Ovary (tissue), 3 donors: ENCODE results near the gene VEPH1.

Experiments used
- CTCF ChIP-seq, 3 donors: fragments of 450-650 bp in 2 of 3; fragments of 200-600 bp in 1 of 3; IDR thresholded peaks; one replicate each; pipeline versions ENCODE4 v1.5.1 to v1.8.0; 2016 to 2022; ENCODE audit warnings: antibody characterized with exemption in 3 of 3, mild to moderate bottlenecking in 1 of 3
- POLR2A ChIP-seq: fragments of 450-650 bp; IDR thresholded peaks from one replicate; pipeline ENCODE4 v1.6.1; 2017; ENCODE audit warnings: antibody characterized with exemption, mild to moderate bottlenecking, moderate library complexity
- donor health status: DM: no; HTN: no; CAD: no.

DNA sequence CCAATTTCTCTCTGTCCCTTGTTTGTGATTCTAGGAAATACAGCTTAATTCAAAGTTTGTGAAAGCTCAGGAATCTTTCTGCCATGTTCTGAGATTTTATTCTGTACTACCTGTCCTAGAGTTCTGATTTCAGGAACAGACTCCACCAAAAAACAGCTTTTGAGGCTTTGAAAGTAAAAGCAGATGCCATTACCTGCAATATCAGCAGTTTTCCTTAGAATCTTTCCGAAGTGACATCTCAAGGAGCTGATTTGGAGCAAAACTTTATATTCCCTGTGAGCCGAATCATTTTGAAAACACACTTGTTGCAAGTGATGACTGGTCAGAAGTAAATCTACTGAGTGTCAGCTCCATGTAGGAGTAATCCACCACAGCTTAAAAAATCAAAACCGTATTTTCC, 284.0 kb downstream of the VEPH1 start:
- TF ChIP-seq POLR2A (no peak), CTCF (IDR thresholded peaks at IDR 0.05) (no peak)
